Urinary bladder (tissue), 4 donors: ENCODE data around the gene DCHS2. TPM values are rescaled to one million over a fixed set of nuclear protein-coding genes. Genes with fewer than 3 reads are reported as not detected.

ENCODE experiments used
- DNase-seq: peaks from one replicate; pipeline ENCODE4 v3.0.0-alpha.2; 2015; ENCODE audit errors: extremely low spot score
- H3K27ac ChIP-seq: one replicate; pipeline ENCODE4 v1.5.1; 2013; ENCODE audit warnings: low read depth, mild to moderate bottlenecking, moderate library complexity
- H3K36me3 ChIP-seq: one replicate; pipeline ENCODE4 v1.6.1; 2013; ENCODE audit warnings: mild to moderate bottlenecking, moderate library complexity; ENCODE audit not compliant: insufficient read depth
- H3K4me1 ChIP-seq: one replicate; pipeline ENCODE4 v1.6.1; 2013; ENCODE audit warnings: mild to moderate bottlenecking, moderate library complexity; ENCODE audit not compliant: insufficient read depth
- H3K4me3 ChIP-seq: one replicate; pipeline ENCODE4 v1.5.1; 2013; ENCODE audit warnings: low read depth, low read length
- WGBS: extraction: QIAGEN DNeasy Blood & Tissue Kit; methylation state at CpG from one replicate; pipeline ENCODE4 v1.1.7; 2013; 5-methylcytosine and 5-hydroxymethylcytosine counted together
- polyA plus RNA-seq: library from polyadenylated mRNA; stranded (reverse); fragments of 200-250 nt; gene quantifications from one replicate; pipeline ENCODE4 v1.2.3, GENCODE V29; 2013
- total RNA-seq: library from RNA; depleted of rRNA; stranded (reverse); fragments of >200 nt; gene quantifications from one replicate; pipeline ENCODE4 v1.2.3, GENCODE V29; 2014
- donor health status: healthy with polysubstance abuse.
- donor health status: healthy.

Gene DCHS2, protein sequence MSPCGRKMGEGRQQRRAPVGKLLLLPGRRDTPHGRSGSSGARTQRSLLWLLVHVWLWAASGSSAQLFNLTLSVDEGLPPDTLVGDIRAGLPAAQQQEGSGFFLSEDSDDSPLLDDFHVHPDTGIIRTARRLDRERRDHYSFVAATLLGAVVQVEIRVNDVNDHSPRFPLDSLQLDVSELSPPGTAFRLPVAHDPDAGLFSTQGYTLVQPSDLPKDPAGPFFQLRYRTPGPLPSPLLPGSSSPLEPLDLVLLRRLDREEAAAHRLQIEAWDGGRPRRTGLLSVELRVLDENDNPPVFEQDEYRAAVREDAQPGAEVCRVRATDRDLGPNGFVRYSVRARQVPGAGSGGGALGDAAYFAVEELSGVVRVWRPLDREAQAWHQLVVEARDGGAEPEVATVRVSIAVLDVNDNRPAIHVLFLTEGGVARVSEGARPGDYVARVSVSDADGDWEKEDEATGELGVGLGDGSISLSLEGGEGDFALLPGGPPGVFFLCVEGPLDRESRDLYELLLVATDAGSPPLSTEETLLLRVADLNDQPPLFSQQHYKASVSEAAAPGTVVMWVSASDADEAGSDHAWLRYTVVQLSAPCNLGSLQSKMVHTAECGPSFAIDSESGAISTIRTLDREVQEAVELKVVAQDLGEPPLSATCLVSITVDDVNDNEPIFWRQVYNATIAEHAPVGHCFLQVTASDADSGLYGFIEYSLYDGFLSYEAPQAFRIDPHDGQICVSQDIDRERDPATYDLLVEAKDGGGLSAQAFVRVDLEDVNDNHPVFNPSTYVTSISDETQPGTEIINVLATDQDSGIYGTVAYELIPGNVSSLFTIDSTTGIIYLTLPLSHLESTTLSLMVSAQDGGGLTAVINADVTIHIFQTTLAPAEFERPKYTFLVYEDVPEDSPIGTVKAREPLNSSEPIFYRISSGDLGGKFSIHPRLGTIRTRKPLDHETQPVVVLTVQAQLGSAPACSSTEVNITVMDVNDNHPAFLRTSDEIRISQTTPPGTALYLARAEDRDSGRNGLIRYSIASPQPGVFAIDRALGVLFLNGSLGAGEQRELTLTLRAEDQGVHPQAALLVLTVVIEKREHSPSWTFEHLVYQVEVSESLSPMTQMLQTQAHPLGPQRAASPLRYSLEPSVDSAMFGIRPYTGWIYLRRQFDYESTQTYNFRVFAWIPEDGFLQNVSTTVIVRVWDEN (N-terminal part only)
- 14.0 TPM for total RNA-seq
- 1.2 TPM for polyA plus RNA-seq

DNA sequence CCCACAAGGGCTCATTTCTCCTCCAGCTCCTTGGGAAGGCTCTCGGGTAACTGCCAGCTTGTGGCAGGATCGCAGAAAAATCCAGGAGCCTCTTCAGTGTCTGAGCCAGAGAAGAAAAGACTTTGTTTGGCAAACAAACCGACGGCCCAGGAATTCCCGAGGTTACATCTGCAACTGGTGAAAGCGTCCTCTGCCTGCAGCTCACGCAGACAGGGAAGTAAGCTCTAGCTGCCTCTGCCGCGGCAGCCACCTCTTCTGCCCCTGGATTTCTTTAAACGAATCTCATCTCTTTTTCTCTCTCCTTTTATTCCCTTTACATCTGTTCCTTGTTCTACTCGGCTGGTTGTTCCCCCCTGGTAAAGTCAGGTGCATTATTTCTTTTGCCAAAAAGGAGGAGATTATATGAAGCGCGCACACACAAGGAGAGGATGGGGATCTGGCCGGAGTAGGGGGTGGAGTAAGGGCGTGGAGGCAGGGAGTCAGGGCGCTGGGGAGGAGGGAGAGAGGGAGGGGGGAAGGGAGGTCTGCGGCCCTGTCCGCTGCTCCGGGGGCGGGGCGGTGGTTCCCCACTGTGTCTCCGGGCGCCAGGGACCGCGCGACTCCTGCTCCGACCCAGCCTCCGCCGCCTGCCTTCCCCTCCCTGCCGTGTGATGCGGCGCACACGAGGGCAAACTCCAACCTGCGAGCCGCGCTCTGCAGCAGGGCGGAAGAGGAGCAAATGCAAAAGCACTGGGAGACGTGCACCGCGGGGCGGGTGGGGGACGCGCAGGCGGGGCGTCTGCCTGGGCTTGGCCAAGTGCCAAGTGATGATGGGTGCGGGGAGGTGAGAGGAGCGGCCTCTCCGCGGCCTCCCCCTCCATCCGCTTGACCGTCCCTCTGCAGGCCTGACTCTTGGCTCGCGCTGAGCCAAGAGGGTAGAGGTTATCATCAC lies at the start of gene DCHS2:
DCHS2 (minus strand) TSS at position 459 of the 931 bp plus-strand sequence; CDS start at position 15, 444 bp downstream.
- WGBS = under 1% methylated on average over 53 of the region's 53 CpGs
- Histone ChIP-seq H3K27ac (no peak within 1 kb of the TSS), H3K36me3 (no peaks in the 10 kb centered on the region), H3K4me1 (no peaks in the 10 kb centered on the region), H3K4me3 (peak within 1 kb of the TSS; percentile 37)
- DNase-seq = no peak

DNA sequence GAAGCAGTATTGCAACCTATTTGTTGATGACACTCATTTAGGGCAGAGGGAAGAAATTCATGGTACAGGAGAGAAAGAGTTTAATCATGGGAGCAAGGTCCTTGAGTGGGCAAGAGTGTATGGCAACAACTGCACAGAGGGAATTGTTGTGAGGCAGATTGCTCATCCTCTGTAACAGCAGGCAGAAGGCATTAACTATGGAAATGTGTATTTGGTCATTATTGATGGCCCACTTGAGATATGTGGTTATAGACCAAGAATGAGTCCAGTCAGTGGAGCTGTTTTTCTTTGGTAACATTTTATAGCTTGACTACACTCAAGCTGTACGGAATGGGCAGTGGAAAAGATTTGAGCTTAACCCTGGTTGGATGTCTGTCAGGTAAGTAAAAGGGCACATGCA lies 42.7 kb upstream of the DCHS2 start:
- 77% methylated on average over 1 of the region's 1 CpG for WGBS
- Histone ChIP-seq H3K4me1 (no peaks in the 10 kb centered on the region), H3K4me3 (no peak overlapping the region), H3K27ac (no peak overlapping the region), H3K36me3 (peaks cover 10% of the 10 kb centered on the region)
- DNase-seq = no peak

DNA sequence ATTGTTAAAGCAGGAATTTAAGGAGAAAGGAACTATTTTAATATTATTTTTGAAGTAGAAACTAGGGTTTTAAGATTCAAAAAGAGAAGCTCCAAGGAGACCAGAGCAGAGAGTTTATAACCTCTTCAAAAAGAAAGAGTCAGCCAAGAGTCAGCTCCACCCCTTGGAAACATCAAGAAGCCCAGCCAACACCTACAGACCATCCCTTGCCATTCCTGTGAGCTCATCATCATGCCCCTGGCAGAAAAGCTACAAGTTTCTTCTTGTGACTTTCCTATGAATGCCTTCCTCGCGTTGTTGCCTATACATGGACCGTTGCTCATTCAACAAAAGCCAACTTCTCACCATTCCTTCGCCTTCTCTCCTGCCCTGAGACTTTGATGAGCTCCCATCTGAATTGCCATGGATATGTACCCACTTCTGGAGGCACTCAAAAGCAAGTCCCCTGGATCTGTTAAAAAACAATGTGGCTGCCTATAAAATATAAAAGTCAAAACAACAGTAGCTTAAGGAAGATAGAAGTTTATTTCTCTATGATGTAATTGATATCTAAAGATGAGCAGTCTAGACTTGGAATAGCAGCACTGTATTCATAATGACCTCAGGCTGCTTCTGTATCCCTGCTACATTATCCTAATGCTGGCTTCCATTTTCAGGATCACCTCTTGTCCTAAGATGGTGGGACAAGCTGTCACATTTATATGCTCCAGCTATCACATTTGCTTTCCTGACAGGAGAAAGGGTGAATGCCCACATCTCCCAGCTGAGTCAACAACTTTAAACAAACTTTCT lies 38.3 kb upstream of the DCHS2 start:
- H3K4me1 ChIP-seq = no peaks in the 10 kb centered on the region
- WGBS = 77% methylated on average over 4 of the region's 4 CpGs
- DNase-seq = no peak
- H3K4me3 ChIP-seq = no peak overlapping the region
- no peak overlapping the region for H3K27ac ChIP-seq
- no peaks in the 10 kb centered on the region for H3K36me3 ChIP-seq

DNA sequence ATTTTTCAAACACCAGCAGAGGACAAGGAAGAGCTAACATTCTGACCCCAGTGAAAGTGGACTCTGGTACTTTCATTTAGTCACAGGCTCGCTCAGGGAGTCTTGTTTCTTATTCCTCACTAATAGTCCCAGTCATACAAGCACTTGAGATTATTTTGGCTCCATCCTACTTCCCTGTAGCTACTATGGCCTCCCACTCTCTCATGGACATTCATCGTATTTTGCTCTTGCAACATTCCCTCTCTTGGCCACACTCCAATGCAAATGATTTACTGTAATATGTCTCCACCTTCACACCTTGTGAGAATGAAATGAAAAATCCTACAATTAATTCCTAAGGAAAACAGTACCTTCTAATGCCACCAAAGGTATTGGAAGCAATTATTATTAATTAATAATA lies 37.3 kb upstream of the DCHS2 start:
- 70% methylated on average over 2 of the region's 2 CpGs for WGBS
- Histone ChIP-seq H3K36me3 (no peaks in the 10 kb centered on the region), H3K4me1 (no peaks in the 10 kb centered on the region), H3K27ac (no peak overlapping the region), H3K4me3 (no peak overlapping the region)
- DNase-seq = no peak

DNA sequence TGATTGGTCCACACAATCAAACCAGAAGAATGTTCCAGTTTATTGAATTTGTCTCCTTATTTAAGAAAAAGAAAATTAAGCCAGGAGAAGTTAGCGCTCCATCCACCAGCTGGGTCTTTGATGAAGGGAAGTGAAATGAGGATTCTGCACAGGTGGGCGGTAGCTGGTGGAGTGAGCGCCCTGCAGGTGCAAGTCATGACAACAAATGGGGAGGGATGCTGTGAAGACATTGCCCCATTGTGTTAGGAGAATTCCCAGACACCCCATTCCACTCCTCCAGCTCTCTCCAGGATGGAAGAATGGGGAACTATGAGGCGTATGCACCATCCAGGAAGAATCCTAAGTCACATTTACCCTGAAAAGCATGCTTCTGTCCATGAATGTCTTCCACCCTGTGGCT lies 35.7 kb upstream of the DCHS2 start:
- no peaks in the 10 kb centered on the region for H3K4me1 ChIP-seq
- no peak overlapping the region for H3K4me3 ChIP-seq
- no peaks in the 10 kb centered on the region for H3K36me3 ChIP-seq
- H3K27ac ChIP-seq = no peak overlapping the region
- WGBS = 80% methylated on average over 4 of the region's 4 CpGs
- DNase-seq = no peak

DNA sequence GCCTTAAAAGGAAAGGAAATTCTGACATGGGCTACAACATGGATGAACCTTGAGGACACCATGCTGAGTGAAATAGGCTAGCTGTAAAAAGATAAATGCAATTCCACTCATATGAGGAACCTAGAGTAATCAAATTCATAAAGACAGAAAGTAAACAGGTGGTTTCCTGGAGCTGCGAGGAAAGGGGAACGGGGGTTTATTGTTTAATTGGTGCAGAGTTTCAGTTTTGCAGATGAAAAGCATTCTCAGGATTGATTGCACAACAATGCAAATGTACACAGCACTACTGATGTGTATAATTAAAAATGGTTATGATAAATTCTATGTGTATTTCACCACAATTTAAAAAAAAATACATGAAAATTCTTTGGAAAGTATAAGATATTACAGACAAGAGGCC lies 34.6 kb upstream of the DCHS2 start:
- 48% methylated on average over 2 of the region's 2 CpGs for WGBS
- Histone ChIP-seq H3K27ac (no peak overlapping the region), H3K4me3 (no peak overlapping the region), H3K4me1 (no peaks in the 10 kb centered on the region), H3K36me3 (no peaks in the 10 kb centered on the region)
- DNase-seq = no peak

DNA sequence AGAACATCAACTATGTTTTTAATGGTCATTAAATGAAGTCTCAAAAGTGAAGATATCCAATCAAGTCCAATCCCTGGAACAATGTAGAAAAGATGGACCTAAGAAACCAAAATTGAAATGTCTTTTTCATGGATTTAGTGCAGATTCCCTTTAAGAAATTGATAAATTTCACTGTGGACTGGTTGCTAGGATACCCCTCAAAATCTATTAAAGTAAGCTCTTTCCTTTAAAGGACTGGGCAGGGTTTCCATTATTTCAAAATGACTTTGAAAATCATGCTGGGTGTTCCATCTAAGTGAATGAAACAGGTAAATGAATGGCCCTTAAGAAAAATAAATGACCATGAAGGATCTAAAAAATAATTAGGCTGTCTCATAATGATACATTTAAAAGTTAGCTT lies 30.0 kb upstream of the DCHS2 start:
- Histone ChIP-seq H3K36me3 (no peaks in the 10 kb centered on the region), H3K4me3 (no peak overlapping the region), H3K27ac (no peak overlapping the region), H3K4me1 (no peaks in the 10 kb centered on the region)
- no peak for DNase-seq

DNA sequence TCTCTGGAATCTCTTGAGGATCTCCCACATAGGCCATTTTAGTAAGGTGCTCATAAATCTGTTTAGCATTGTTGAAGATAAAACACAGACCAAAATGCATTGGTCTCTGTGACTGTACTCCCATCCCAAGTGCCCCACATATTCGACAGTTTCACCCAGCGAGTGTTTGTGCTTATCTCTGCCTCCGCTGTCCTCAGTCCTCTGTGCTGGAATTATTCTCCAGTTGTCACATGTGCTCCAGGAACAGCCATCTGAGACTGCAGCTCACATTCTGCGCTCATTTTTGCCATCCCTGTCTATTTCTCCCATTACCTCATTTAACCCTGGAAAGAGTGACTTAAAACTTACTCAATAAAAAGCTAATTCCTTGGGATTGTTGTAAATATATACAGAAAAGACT lies 27.6 kb upstream of the DCHS2 start:
- DNase-seq = no peak

DNA sequence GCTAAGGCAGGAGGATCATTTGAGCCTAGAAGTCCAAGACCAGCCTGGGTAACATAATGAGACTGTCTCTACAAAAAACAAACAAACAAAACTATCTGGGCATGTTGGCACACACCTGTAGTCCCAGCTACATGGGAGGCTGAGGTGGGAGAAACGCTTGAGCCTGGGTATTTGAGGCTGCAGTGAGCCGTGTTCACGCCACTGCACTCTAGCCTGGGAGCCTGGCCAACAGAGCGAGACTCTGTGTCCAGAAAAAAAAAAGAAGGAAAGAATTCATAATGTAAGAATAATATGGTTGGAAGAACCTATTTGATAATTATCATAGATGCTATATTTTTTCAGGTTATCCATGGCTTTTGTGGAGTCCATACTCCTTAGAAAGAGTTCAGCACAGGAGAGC lies 26.0 kb upstream of the DCHS2 start:
- Histone ChIP-seq H3K4me1 (no peaks in the 10 kb centered on the region), H3K36me3 (no peaks in the 10 kb centered on the region), H3K4me3 (no peak overlapping the region), H3K27ac (no peak overlapping the region)
- DNase-seq = no peak
- 68% methylated on average over 4 of the region's 4 CpGs for WGBS

More for the DNA sequence above, 27.6 kb upstream of the DCHS2 start:
- no peak overlapping the region for H3K27ac ChIP-seq
- no peaks in the 10 kb centered on the region for H3K36me3 ChIP-seq
- H3K4me1 ChIP-seq = no peaks in the 10 kb centered on the region
- WGBS = 53% methylated on average over 4 of the region's 4 CpGs
- H3K4me3 ChIP-seq = no peak overlapping the region

DNA sequence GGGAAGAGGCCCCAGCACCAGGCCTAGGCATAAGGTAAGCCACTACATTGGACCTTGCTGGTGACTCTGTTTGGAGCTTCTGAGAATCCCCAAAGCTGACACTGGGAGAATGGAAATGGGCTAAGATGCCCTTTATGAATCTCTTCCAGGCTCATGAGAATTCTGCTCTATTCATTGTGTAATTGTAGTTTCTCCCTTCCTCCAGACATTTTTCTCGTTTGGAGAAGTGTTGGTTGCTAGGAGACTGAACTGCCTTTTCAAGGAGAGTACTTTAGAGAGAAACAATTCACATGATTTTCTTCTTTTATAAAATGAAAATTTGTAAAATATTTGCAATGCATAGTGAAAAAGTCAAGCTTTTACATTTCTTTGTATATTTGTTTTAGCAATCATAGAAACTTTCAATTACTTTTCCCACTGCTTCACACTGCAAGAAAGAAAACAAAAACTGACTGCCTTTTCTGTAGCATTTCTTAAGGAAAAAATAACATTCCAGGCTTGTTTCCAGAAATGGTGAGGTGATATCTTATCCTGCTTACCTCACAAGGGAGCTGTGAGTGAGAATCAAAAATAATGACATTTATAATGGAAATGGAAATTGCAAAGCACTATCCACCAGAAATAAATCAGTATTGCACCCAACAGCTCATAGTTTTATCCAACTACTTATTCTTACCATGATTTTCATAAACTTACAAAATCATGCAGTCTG lies 24.9 kb upstream of the DCHS2 start:
- Histone ChIP-seq H3K36me3 (no peaks in the 10 kb centered on the region), H3K27ac (no peak overlapping the region), H3K4me1 (no peaks in the 10 kb centered on the region), H3K4me3 (no peak overlapping the region)
- DNase-seq = no peak
- WGBS = 16% methylated on average over 1 of the region's 1 CpG

DNA sequence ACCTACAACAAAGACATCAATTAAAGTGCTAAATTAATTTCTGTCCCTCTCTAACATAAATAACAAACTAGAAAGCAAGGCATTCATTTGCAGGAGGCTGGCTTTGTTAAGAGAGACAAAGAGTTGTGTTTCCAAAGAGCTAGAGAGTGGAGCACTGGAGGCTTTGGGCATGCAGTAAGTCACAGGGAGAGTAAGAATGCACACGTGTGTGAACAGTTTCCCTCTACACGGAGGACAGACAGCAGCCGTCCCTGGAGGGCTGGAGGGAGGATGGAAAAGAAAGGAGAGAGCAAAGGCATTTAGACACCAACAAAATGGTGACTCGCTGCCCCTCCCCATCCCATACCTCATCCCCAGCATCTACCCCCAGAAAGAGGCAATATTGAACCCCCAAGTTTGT lies 20.4 kb upstream of the DCHS2 start:
- H3K27ac ChIP-seq = no peak overlapping the region
- H3K4me3 ChIP-seq = no peak overlapping the region
- 49% methylated on average over 4 of the region's 4 CpGs for WGBS
- H3K36me3 ChIP-seq = no peaks in the 10 kb centered on the region
- H3K4me1 ChIP-seq = no peaks in the 10 kb centered on the region
- no peak for DNase-seq

DNA sequence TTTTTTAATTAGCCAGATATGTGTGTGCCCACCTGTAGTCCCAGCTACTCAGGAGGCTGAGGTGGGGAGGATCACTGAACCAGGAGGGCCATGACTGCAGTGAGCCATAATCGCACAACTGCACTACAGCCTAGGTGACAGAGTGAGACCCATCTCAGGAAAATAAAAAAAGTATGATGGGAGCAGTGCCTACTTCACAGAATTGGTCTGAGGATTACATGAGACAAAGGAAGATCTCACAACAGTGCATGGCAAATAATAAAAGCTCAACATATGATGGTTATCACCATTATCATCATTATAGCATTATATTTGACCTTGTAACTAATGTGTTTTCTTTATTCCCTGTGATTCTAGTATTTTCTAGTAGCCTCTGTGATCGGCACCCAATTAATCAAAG lies 19.9 kb upstream of the DCHS2 start:
- 91% methylated on average over 2 of the region's 2 CpGs for WGBS
- Histone ChIP-seq H3K27ac (no peak overlapping the region), H3K4me1 (no peaks in the 10 kb centered on the region)

More for the DNA sequence above, 19.9 kb upstream of the DCHS2 start:
- Histone ChIP-seq H3K4me3 (no peak overlapping the region), H3K36me3 (no peaks in the 10 kb centered on the region)
- no peak for DNase-seq
